HG03280 (cell line): Measurements from ENCODE around the gene ZCCHC17.

ENCODE experiments used
- ATAC-seq: cut with Tn5 transposase; IDR thresholded peaks from one replicate; pipeline ENCODE4 v1.9.1; 2021; ENCODE audit warnings: mild to moderate bottlenecking, moderate library complexity; ENCODE audit not compliant: unreplicated experiment

Gene ZCCHC17

GRCh38 chr1:31302709-31303441 is 6.0 kb downstream of the ZCCHC17 start:
- no peak for ATAC-seq

GRCh38 chr1:31306278-31306677 is 9.4 kb downstream of the ZCCHC17 start:
- no peak for ATAC-seq

GRCh38 chr1:31308036-31308435 is 11.2 kb downstream of the ZCCHC17 start:
- no peak for ATAC-seq

GRCh38 chr1:31310198-31310597 is 13.4 kb downstream of the ZCCHC17 start:
- no peak for ATAC-seq

- ATAC-seq: no peak
Observed at GRCh38 chr1:31315902-31316301, 19.1 kb downstream of the ZCCHC17 start.

- no peak for ATAC-seq
Observed at GRCh38 chr1:31318146-31318545, 21.3 kb downstream of the ZCCHC17 start.

GRCh38 chr1:31324093-31324492 is 27.3 kb downstream of the ZCCHC17 start:
- no peak for ATAC-seq

GRCh38 chr1:31324992-31325391 is 28.2 kb downstream of the ZCCHC17 start:
- no peak for ATAC-seq

- no peak for ATAC-seq
Observed at GRCh38 chr1:31326461-31326860, 29.6 kb downstream of the ZCCHC17 start.

GRCh38 chr1:31327381-31327780 is 30.5 kb downstream of the ZCCHC17 start:
- ATAC-seq: no peak

GRCh38 chr1:31335007-31335406 is 38.2 kb downstream of the ZCCHC17 start:
- ATAC-seq: no peak

GRCh38 chr1:31336687-31337467 is 40.0 kb downstream of the ZCCHC17 start:
- ATAC-seq: no peak

GRCh38 chr1:31344503-31344902 is 47.7 kb downstream of the ZCCHC17 start:
- no peak for ATAC-seq

- no peak for ATAC-seq
Observed at GRCh38 chr1:31345635-31346034, 48.8 kb downstream of the ZCCHC17 start.

GRCh38 chr1:31346785-31347184 is 50.0 kb downstream of the ZCCHC17 start:
- no peak for ATAC-seq

GRCh38 chr1:31348449-31348848 is 51.6 kb downstream of the ZCCHC17 start:
- no peak for ATAC-seq

- ATAC-seq: no peak
Observed at GRCh38 chr1:31354283-31354682, 57.5 kb downstream of the ZCCHC17 start.

- ATAC-seq: no peak
Observed at GRCh38 chr1:31356427-31356826, 59.6 kb downstream of the ZCCHC17 start.

GRCh38 chr1:31361607-31362006 is 64.8 kb downstream of the ZCCHC17 start:
- ATAC-seq: no peak

- ATAC-seq: no peak
Observed at GRCh38 chr1:31362032-31362431, 65.2 kb downstream of the ZCCHC17 start.

GRCh38 chr1:31364561-31365250 is 67.9 kb downstream of the ZCCHC17 start:
- no peak for ATAC-seq

GRCh38 chr1:31366796-31367195 is 70.0 kb downstream of the ZCCHC17 start:
- ATAC-seq: no peak
